GM12892 (cell line): Measurements from ENCODE around the gene IL32.

Experiments used
- POLR2A ChIP-seq: IDR thresholded peaks from 2 replicates; pipeline ENCODE4 v1.6.1; 2011; ENCODE audit warnings: low read depth, low read length, control low read depth
- POLR2AphosphoS5 ChIP-seq: IDR thresholded peaks from 2 replicates; pipeline ENCODE4 v1.6.1; 2011; ENCODE audit warnings: low read depth, low read length, control low read depth
- TAF1 ChIP-seq: IDR thresholded peaks from 2 replicates; pipeline ENCODE4 v1.6.1; 2011; ENCODE audit warnings: low read depth, mild to moderate bottlenecking, control low read depth, low read length, borderline replicate concordance

DNA sequence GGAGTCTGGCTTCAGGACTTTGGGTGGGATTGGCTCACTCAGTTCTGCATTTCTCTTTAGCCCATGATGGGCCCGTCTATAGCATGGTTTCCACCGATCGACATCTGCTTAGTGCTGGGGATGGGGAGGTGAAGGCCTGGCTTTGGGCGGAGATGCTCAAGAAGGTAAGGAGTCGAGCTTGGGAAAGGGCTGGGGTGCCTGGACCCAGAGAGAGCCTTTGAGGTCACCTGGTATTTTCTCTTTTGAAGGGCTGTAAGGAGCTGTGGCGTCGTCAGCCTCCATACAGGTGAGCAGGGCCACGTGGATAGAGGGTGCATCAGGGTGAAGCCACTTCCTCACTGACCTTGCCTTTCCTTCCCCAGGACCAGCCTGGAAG lies 39.4 kb upstream of the IL32 start:
- TF ChIP-seq POLR2A, result no peak
- no peak for TF ChIP-seq POLR2AphosphoS5
- TF ChIP-seq TAF1, result no peak
